IgD-negative memory B cell (primary cell): ENCODE results near the gene CLMP. TPM values are rescaled to one million over a fixed set of nuclear protein-coding genes. Genes with fewer than 3 reads are reported as not detected.

Experiments used
- polyA plus RNA-seq: library from polyadenylated mRNA; unstranded; fragments of 300-500 nt; fragmentation: Illumina TruSeq; gene quantifications from one replicate; pipeline ENCODE4 v1.2.3, GENCODE V29; 2021

The CLMP gene
- polyA plus RNA-seq, 1 donor from 2014 or later: 0.31 TPM

Other genes starting within 250 kb of the CLMP start
- not detected for gene BSX, start 213.4 kb downstream of the CLMP start, polyA plus RNA-seq
- 1,082 TPM for gene HSPA8, start 133.1 kb downstream of the CLMP start, polyA plus RNA-seq
- not detected for gene GRAMD1B, start 235.0 kb upstream of the CLMP start, polyA plus RNA-seq